Stomach smooth muscle (tissue), 2 donors: ENCODE measurements around the gene SBK2.

Experiments used
- H3K27ac ChIP-seq: one replicate; pipeline ENCODE4 v1.7.0; 2013; ENCODE audit warnings: mild to moderate bottlenecking, low read length, inconsistent platforms
- H3K27me3 ChIP-seq, 2 donors: one replicate each; pipeline ENCODE4 v1.7.0; 2013; ENCODE audit warnings: low read length in 2 of 2; ENCODE audit not compliant: insufficient read depth in 2 of 2, control insufficient read depth in 1 of 2
- H3K36me3 ChIP-seq, 2 donors: one replicate each; pipeline ENCODE4 v1.7.0; 2013; ENCODE audit warnings: low read length in 2 of 2; ENCODE audit not compliant: control insufficient read depth in 2 of 2, insufficient read depth in 2 of 2
- H3K4me1 ChIP-seq: one replicate; pipeline ENCODE4 v1.7.0; 2013; ENCODE audit warnings: low read length; ENCODE audit not compliant: control insufficient read depth, insufficient read depth
- H3K4me3 ChIP-seq, 2 donors: one replicate each; pipeline ENCODE4 v1.7.0; 2013; ENCODE audit warnings: low read length in 2 of 2
- H3K9ac ChIP-seq, 2 donors: one replicate each; pipeline ENCODE4 v1.7.0; 2013; ENCODE audit warnings: low read length in 2 of 2, mild to moderate bottlenecking in 1 of 2
- H3K9me3 ChIP-seq, 2 donors: one replicate each; pipeline ENCODE4 v1.7.0; 2013; ENCODE audit warnings: low read length in 2 of 2; ENCODE audit not compliant: control insufficient read depth in 2 of 2
- donor health status: healthy.
- donor health status: Pancreatic carcinoma.

SBK2 gene

GRCh38 chr19:55490478-55491432 is 46.2 kb downstream of the SBK2 start:
- peak overlapping the region; percentile 93 for H3K27ac ChIP-seq
- no peaks in the 10 kb centered on the region for H3K9me3 ChIP-seq
- peak overlapping the region in 1 of 2 donors; percentile 8 for H3K4me3 ChIP-seq
- peaks cover 0 to 3% of the 10 kb centered on the region in 2 donors for H3K36me3 ChIP-seq
- H3K9ac ChIP-seq, result peak overlapping the region; percentile 32 to 62
- H3K27me3 ChIP-seq, result no peaks in the 10 kb centered on the region
- H3K4me1 ChIP-seq, result peaks cover 77% of the 10 kb centered on the region

GRCh38 chr19:55489711-55490477 is 47.0 kb downstream of the SBK2 start:
- H3K27ac ChIP-seq, result peak overlapping the region; percentile 93
- H3K27me3 ChIP-seq, result no peaks in the 10 kb centered on the region
- H3K36me3 ChIP-seq, result peaks cover 0 to 3% of the 10 kb centered on the region in 2 donors
- H3K9me3 ChIP-seq, result no peaks in the 10 kb centered on the region
- peak overlapping the region; percentile 26 to 42 for H3K9ac ChIP-seq
- peak overlapping the region in 1 of 2 donors; percentile 64 for H3K4me3 ChIP-seq
- H3K4me1 ChIP-seq, result peaks cover 81% of the 10 kb centered on the region

GRCh38 chr19:55488986-55489710 is 47.8 kb downstream of the SBK2 start:
- Histone ChIP-seq H3K27me3 (no peaks in the 10 kb centered on the region), H3K9ac (peak overlapping the region; percentile 26 to 47), H3K9me3 (no peaks in the 10 kb centered on the region), H3K4me1 (peaks cover 88% of the 10 kb centered on the region), H3K36me3 (no peaks in the 10 kb centered on the region), H3K4me3 (peak overlapping the region in 1 of 2 donors; percentile 64), H3K27ac (peak overlapping the region; percentile 93)

- H3K4me3 ChIP-seq, result peak within 1 kb of the TSS; percentile 63 to 78
- H3K4me1 ChIP-seq, result peaks cover 86% of the 10 kb centered on the region
- peak within 1 kb of the TSS; percentile 69 to 70 for H3K9ac ChIP-seq
- H3K27ac ChIP-seq, result peak within 1 kb of the TSS; percentile 96
- H3K9me3 ChIP-seq, result no peaks in the 10 kb centered on the region
- no peaks in the 10 kb centered on the region for H3K36me3 ChIP-seq
- H3K27me3 ChIP-seq, result no peaks in the 10 kb centered on the region
Observed at GRCh38 chr19:55487924-55488687, 48.8 kb downstream of the SBK2 start, which contains the start of gene SSC5D. SSC5D (plus strand) TSS chr19:55488436; CDS start chr19:55488590, 154 bp downstream.

- peak overlapping the region; percentile 96 for H3K27ac ChIP-seq
- H3K4me3 ChIP-seq, result peak overlapping the region; percentile 54 to 78
- H3K4me1 ChIP-seq, result peaks cover 78% of the 10 kb centered on the region
- H3K27me3 ChIP-seq, result no peaks in the 10 kb centered on the region
- H3K9ac ChIP-seq, result peak overlapping the region; percentile 68 to 70
- H3K9me3 ChIP-seq, result no peaks in the 10 kb centered on the region
- H3K36me3 ChIP-seq, result peaks cover 0 to 2% of the 10 kb centered on the region in 2 donors
Observed at GRCh38 chr19:55486971-55487923, 49.7 kb downstream of the SBK2 start.

GRCh38 chr19:55486043-55486970 is 50.6 kb downstream of the SBK2 start:
- Histone ChIP-seq H3K9ac (peak overlapping the region; percentile 68 to 70), H3K27ac (peak overlapping the region; percentile 96), H3K4me1 (peaks cover 69% of the 10 kb centered on the region), H3K4me3 (peak overlapping the region; percentile 54 to 78), H3K27me3 (no peaks in the 10 kb centered on the region), H3K9me3 (no peaks in the 10 kb centered on the region), H3K36me3 (peaks cover 0 to 2% of the 10 kb centered on the region in 2 donors)

GRCh38 chr19:55485439-55486011 is 51.4 kb downstream of the SBK2 start:
- Histone ChIP-seq H3K27ac (peak overlapping the region; percentile 96), H3K9me3 (no peaks in the 10 kb centered on the region), H3K27me3 (no peaks in the 10 kb centered on the region), H3K9ac (peak overlapping the region; percentile 62 to 75), H3K36me3 (peaks cover 0 to 2% of the 10 kb centered on the region in 2 donors), H3K4me3 (peak overlapping the region; percentile 65 to 78), H3K4me1 (peaks cover 61% of the 10 kb centered on the region)

GRCh38 chr19:55484593-55485438 is 52.1 kb downstream of the SBK2 start, which contains the start of gene NAT14:
NAT14 (plus strand) TSS chr19:55485188; CDS start chr19:55485709, 521 bp downstream.
- H3K36me3 ChIP-seq, result peaks cover 0 to 2% of the 10 kb centered on the region in 2 donors
- H3K27ac ChIP-seq, result peak within 1 kb of the TSS; percentile 96
- H3K4me3 ChIP-seq, result peak within 1 kb of the TSS; percentile 65 to 78
- H3K27me3 ChIP-seq, result no peaks in the 10 kb centered on the region
- H3K9ac ChIP-seq, result peak within 1 kb of the TSS; percentile 62 to 75
- no peaks in the 10 kb centered on the region for H3K9me3 ChIP-seq
- peaks cover 57% of the 10 kb centered on the region for H3K4me1 ChIP-seq
